Epidermal melanocyte (primary cell): ENCODE results near the gene CCDC198.

Experiments
- DNase-seq: peaks from one replicate; pipeline ENCODE4 v3.0.0; 2011; ENCODE audit warnings: low spot score; ENCODE audit not compliant: insufficient read length

The CCDC198 gene, protein sequence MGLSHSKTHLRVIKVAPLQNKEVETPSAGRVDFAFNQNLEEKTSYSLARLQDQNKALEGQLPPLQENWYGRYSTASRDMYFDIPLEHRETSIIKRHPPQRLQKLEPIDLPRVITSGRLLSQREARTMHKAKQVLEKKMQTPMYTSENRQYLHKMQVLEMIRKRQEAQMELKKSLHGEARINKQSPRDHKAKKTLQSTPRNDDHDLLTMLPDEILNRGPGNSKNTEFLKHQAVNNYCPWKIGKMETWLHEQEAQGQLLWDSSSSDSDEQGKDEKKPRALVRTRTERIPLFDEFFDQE

GRCh38 chr14:57493467-57494181 lies at the start of gene CCDC198:
Gene CCDC198, minus strand, starts transcription at chr14:57493857. Its CDS starts 142 bp downstream, at chr14:57493715.
- DNase-seq: no peak

DNA sequence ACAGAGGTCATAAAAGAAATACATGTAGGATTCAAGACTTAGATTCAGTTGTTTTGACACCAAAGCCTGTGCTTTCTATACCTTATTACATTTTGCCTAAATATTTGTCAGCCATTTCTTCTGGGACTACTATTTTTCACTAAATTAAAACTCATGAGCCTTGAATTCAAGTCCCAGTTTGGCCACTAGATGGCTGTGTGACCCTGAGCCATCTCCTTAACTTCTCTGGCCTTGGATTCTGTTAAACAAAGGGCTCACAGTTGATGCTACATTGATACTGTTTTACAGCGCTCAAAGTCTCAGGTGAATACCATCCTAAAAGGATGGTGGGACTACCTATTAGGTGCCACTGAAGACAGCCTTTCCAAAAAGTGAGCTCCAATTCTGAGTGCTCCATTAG lies 39.6 kb upstream of the CCDC198 start:
- DNase-seq: no peak

DNA sequence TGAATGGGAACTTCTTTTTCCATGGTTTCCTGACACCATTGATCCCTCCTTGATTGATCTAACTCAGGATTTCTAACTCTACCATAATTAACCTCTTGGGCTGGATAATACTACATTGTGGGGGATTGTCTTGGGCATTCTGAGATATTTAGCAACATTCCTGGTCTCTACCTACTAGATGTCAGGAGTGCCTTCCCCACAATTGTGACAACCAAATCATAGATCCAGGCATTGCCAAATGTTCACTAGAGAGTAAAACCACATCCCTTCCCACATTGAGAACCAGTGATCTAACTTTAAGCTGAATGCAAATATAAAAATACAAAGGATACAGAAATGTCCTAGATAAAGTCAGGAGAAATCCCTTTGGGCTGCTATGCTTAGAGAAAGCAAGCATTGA lies 36.9 kb upstream of the CCDC198 start:
- DNase-seq: no peak

DNA sequence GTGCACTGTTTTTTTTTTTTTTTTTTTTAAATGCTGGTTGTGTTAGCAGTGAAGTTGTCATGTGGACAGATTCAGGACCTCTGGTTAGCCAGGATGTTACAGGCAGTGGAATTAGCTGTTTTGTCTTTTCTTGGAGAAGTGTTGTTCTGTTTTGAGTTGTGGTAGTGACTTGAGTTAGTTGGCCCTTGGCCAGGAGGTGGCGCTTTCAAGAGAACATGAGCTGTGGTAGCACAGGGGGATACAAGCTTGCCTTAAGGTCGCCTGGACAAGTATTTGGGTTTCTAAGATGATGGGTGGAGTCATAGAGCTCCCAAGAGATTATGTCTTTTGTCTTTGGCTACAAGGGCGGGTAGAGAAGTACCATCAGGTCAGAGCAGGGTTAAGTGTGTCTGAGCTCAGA lies 33.3 kb upstream of the CCDC198 start:
- DNase-seq: no peak

DNA sequence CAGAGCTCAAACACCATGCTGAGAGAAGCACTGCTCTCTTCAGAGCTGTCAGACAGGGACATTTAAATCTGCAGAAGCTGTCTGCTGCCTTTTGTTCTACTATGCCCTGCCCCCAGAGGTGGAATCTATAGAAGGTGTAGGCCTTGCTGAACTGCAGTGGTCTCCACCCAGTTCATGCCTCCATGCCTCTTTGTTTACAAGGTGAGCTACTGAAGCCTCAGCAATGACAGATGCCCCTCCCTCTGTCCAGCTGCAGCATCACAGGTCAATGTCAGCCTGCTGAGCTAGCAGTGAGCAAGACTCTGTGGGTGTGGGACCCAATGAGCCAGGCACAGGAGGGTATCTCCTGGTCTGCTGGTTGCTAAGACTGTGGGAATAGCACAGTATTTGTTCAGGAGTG lies 25.4 kb upstream of the CCDC198 start:
- DNase-seq: no peak

DNA sequence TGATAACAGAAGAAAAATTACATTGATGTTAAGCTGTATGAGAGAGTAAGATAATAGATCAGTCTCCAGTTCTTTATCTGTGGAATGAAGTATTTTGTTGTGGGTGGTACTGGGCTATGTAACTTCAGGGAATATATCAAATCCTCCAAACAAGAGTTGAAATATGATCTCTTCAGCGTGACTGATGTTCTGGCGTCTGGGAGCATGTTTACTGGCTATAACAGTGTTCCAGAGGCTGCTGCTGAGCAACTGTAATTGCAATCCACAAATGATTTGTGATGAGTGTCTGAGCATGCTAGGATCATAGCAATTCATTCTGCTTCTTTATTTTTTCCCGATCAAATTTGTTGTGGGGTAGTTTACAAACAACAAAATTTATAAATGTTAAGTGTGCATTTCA lies 18.6 kb upstream of the CCDC198 start:
- no peak for DNase-seq

DNA sequence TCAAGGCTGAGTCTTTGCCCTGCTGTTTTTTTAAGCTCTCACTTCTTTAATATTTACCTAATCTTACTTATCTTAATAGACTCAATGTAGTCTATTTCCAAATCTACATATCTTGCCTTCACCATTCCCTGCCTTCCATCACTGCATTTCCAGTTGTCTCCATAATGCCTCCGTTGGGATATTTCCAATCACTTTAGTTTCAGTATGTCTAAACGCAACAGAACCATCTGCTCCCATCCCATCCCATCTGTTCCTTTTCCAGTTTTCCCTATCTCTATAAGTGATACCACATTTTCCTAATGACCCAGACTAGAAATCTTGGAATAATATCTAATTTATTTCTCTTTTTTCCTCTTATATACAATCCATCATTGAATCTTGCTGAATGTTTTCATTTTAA lies 15.1 kb upstream of the CCDC198 start:
- DNase-seq: no peak

GRCh38 chr14:57502586-57503254 lies 9.1 kb upstream of the CCDC198 start:
- DNase-seq: no peak

DNA sequence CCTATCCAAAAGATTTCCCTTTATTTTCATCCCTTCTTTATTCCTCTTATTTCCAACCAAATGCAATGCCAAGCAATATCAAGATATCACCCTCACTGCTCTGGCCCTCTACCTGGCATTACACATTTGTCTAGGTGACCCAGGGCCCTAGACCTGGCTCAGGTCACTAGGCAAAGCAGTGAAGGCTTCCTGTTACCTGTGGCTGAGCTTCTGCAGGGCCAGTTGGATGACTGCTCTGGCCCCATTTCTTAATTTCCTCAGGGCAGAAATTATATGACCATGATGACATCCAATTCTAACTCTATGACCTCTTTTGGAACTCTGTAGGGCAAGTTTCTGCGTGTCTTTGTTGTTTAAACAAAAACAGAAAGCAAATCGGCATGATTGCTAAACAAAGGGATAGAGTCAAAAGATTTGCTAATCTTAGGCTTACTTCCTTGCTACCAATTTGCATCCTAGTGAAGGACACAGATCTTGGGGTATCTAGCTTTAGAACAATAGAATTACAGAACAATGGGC lies 7.4 kb upstream of the CCDC198 start:
- DNase-seq: no peak

DNA sequence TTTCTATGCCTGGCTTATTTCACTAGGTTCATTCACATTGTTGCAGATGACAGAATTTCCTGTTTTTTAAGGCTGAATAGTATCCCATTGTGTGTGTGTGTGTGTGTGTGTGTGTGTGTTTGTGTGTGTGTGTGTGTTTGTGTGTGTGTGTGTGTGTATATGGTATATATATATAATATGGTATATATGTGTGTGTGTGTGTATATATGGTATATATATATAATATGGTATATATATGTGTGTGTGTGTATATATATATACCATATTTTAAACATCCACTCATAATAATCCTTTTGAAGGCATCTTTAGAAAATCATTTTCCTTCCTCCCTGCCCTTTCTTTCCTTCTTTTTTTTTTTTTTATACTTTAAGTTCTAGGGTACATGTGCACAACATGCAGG lies 5.0 kb upstream of the CCDC198 start:
- no peak for DNase-seq

DNA sequence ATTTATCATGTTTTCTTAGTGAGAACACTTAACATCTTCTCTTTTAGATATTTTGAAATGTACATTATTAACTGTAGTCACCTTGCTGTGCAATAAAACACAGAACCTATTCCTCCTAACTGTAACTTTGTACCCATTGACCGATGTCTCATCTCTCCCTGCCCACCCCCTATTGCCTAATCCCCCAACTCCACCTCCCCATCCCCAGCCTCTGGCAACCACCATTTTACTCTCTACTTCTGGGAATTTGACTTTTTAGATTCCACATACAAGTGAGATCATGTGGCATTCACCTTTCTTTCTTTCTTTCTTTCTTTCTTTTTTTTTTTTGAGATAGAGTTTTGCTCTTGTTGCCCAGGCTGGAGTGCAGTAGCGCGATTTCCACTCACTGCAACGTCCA lies 4.4 kb upstream of the CCDC198 start:
- no peak for DNase-seq

DNA sequence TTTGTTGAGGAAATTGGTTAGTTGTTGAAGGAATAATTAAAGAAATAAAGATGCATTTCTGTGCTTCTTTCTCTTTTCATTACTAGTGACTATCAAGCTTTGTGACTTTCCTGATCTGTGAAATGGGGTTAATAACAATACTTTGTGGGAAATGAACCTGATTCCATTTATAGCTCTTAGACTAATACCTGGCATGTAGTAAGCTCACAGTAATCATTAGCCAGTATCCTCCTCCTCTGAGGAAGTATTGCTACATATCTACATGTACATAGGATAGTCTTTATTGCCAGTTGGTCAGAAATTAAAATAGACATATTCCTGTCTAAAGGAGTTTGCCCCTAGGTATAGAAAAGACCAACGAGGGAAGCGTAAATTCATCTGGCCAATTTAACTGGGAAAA lies 1.8 kb upstream of the CCDC198 start:
- no peak for DNase-seq

DNA sequence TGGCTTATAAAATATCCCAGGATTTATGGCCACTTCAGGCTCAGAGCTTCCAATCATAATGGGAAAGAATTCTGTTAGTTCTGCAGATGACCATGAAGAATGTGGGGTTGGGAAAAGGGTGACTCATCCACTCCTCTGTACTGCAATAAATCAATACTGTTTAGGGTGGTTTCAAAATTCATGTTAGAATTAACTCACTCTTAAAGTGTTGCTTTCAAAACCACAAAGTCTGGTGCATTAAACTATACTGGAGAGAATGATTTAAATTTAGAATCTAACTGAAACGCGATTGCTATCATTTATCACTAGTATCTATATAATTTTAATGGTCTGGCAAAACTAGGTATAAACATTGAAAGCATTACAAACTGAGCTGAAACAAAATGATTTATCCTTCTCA lies 798 bp downstream of the CCDC198 start:
- no peak for DNase-seq

GRCh38 chr14:57491640-57492039 lies 2.0 kb downstream of the CCDC198 start:
- no peak for DNase-seq

DNA sequence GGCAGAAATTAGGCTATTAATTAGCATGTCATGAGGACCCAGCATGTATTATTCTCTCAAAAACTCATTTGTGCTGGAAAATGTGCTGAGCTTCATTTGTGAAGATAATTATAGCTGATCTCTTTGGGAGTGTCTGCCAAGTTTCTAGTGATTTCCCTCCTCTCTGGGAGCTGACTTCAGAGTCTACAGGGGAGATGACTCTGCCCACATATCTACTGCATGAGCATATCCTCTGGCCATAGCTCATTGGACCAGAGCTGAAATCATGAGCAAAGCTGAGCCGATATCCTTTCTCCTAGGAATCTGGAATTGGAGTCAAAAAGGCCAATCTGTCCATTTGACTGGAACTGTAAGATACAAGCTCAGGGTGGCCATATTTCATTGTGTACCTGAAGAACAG lies 5.9 kb downstream of the CCDC198 start:
- no peak for DNase-seq

- DNase-seq: no peak
These were observed 6.8 kb downstream of the CCDC198 start for GRCh38 chr14:57486767-57487379.

DNA sequence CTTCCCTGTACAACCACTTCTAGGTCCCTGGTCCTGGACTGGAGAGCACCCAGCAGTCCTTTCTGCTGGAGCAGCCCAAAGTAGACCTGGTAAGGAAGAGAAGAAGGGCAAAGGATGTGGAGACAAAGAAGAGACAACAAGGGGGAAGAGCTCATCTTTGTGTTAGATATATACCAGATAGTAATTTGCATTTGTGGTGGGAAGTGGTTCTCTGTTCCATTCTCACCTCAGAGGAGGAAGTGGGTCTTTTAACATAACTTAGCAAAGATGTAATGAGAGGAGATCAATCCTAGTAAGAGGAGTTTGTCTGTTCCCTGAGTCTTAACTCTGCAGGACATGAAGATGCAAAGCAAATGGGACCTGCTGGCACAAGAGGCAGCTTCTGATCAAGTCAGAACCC lies 8.0 kb downstream of the CCDC198 start:
- DNase-seq: no peak

DNA sequence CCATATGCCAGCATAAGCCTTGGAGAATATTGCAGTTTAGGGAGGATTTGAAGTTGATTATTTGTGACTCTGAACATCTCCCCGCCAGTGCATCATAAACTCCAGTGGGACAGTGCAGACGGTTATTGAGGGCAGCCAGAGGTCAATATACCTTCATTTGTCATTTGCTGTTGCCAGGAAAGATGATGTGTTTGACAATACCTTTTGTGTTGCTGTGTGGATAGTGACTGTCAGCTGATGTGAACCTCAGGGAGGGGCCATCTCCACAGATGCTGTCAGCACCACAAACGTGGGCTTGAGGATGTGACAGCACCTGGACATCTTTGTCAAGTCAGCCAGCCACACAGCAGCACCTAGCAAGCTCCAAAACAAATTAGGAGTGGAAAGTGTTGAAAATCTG lies 11.5 kb downstream of the CCDC198 start:
- DNase-seq: no peak

DNA sequence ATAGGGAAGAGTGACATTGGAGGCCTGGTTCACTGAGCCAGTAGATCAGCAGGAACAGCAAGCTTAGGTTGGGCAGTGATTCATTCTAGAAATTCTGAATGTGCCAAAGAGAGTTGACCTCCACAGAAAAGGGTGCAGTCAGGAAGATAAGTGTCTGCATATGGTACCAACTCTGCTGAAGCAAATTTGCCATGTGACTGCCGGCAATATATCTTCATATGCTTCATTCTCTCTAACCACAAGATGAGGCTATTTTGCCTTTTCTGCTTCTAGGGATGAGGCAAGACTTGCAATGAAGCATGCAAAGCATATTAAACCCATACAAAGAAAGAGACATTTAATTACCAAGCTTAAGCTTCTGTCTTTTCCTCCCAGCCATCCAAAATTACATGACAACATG lies 13.6 kb downstream of the CCDC198 start:
- no peak for DNase-seq

DNA sequence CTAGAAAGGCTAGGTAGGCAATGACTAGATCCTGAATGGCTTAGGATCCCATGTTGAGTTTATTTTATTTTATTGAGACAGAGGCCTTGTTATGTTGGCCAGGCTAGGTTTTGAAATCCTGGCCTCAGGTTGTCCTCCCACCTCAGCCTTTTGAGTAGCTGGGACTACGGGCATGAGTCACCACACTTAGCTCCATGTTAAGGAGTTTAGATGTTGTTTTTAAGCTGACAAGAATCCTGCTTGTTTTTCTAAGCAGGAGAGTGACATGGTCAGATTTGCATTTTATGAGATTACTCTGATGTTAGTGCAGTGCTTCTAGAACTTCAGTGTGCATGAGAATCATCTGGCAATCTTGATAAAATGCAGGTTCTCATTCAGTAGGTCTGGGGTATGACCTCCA lies 14.5 kb downstream of the CCDC198 start:
- no peak for DNase-seq

DNA sequence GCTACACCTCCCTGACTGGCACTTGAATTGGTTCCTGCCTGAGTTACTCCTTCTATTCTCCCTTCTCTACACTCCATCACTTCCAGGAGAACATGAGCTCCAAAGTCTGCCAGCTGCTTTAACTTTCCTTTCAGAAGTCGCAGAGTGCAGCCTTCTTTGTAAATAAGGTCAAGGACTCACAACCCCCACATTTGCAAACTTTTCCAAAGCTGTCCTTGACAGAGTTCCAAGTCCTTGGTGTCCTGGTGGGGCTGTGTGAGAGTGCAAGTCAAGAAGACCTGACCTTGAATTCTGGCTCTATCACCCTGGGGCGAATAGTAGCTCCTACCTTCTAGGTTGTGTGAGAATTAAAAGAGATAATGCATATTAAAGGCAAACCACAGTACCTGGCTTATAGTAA lies 15.6 kb downstream of the CCDC198 start:
- no peak for DNase-seq

DNA sequence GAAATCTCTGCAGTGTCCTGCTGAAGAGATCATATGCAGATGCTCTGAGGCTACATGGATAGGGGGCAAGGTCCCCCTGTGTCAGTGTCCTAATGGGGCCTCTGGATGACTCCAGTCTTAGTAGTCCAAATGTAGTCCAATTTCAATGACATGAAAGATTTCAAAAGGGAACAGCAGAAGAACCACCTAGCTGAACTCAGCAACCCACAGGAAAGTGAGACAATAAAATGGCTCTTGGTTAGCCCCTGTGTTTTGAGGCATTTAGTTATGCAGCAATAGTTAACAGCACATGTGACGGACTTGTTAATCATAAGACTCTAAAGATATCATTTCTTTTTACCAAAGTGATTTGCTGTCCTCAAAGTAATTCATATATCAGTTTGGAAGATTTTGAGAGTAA lies 22.7 kb downstream of the CCDC198 start:
- DNase-seq: no peak
